ENCODE data around the gene UBE2D2.
"Not testable (repeated sequence)": the region's sequence is repeated elsewhere in the genome, so short reads cannot be mapped to it uniquely, and the experiment has no call there.

UBE2D2 gene

DNA sequence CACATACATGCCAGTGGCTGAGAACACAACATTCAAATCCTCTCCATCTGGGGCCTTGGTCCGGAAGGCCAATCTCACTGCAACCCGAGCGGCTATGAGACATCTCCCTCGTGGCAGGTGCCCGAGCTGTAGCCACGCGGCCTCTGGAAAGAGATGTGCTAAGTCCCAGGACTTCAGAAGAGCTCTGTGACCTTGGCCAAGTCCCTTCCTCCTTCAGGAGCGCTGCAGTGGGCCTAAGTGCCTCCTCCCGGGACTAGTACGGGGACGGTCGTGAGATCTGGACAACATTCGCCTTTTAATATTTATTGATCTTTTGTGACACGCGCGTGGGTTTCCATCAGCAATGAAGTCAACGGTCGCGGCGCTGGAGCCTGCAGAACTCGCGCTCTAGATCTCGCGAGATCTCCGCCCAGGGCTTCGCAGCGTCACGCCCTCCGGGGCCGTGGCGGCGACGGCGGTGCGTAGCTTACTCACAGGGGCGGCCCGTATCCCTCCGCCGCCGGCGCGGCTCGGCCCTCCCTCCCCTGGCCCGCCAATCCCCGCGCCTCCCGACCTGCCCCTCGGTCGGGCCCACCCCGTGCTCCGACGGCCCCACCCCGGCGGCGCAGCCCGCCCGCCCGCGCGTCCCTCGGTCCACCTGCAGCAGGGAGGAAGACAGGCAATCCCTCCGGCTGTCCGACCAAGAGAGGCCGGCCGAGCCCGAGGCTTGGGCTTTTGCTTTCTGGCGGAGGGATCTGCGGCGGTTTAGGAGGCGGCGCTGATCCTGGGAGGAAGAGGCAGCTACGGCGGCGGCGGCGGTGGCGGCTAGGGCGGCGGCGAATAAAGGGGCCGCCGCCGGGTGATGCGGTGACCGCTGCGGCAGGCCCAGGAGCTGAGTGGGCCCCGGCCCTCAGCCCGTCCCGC is at the start of gene UBE2D2:
Gene UBE2D2 (plus strand): TSS at position 588 of the 903 bp plus-strand sequence. CDS start 453 bp downstream, outside the sequence.
- TF ChIP-seq, protein P1, sequence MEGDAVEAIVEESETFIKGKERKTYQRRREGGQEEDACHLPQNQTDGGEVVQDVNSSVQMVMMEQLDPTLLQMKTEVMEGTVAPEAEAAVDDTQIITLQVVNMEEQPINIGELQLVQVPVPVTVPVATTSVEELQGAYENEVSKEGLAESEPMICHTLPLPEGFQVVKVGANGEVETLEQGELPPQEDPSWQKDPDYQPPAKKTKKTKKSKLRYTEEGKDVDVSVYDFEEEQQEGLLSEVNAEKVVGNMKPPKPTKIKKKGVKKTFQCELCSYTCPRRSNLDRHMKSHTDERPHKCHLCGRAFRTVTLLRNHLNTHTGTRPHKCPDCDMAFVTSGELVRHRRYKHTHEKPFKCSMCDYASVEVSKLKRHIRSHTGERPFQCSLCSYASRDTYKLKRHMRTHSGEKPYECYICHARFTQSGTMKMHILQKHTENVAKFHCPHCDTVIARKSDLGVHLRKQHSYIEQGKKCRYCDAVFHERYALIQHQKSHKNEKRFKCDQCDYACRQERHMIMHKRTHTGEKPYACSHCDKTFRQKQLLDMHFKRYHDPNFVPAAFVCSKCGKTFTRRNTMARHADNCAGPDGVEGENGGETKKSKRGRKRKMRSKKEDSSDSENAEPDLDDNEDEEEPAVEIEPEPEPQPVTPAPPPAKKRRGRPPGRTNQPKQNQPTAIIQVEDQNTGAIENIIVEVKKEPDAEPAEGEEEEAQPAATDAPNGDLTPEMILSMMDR (conservative IDR thresholded peaks at IDR 0.05), result no peak
- H3K27ac ChIP-seq, result peak within 1 kb of the TSS; percentile 95

DNA sequence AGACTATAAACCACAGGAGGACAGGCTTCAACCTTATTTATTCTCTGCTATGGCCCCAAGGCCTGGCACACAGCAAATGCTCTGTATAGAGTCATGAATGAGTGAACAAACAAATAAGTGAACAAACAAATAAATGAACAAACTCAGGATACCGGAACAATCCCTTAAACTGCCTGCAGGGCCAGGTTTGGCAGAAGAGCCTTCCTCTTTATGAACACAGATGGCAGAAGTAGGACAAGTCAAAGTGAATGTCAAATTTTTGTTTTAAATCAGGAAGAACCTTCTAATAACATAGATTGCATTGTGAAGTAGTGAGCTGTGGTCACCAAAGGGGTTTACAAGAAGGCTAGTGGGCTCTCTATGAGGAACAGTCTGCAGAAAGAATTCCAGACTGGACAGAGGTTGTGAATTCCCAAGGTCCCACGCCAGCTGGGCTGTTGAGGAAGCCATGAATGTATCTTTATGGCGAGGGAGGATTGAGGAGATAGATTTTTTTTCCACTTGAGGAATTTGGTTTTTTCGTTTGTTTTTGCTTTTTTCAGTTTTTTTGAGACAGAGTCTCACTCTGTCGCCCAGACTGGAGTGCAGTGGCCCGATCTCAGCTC is 48.3 kb upstream of the UBE2D2 start:
- no peak overlapping the region for H3K27ac ChIP-seq
- TF ChIP-seq, protein P1 (conservative IDR thresholded peaks at IDR 0.05), result no peak

DNA sequence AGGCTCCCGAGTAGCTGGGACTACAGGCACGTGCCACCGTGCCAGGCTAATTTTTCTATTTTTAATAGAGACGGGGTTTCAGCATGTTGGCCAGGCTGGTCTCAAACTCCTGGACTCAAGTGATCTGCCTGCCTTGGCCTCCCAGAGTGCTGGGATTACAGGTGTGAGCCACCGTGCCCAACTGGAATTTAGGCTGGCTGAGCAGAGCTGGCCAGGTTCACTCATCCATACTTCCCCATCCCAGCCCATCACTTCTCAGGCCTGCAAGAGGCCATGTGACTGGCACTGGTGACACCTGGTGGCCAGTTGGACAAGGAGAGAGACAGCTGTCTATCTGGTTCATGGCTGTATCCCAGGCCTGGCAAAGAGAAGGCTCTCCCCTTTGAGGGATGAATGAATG is 47.7 kb upstream of the UBE2D2 start:
- TF ChIP-seq, protein P1 (conservative IDR thresholded peaks at IDR 0.05), result peak; percentile 85

DNA sequence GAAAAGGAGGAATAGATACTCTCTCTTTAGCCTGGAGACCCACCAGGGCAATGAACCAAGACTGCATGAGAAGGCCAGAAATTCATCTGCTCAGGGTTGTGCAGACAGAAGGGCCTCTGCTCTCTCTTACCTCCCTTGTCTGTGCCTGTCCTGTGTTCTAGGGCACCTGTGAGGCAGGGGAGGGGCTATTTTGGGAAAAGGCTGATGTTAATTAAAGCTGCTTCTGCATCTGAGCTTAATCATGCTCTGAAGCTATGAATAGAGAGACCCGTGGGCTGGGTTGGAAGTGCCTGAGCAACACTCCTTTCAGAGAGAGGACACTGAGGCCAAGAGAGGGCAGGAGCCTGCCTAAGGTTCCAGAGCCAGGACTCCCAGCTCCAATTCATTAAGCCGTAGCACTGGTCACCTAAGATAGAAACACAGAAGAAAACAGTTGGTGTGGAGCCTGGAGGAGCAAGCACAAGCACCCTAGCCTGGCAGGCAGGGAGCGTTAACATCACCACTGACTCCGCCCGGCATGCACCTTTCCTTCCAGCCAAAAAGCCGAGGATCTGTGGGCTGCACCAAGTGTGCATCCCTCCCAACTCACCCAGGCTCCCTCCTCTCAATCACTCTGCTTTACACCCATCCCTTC is 47.2 kb upstream of the UBE2D2 start:
- H3K27ac ChIP-seq, result no peak overlapping the region
- TF ChIP-seq, protein P1 (conservative IDR thresholded peaks at IDR 0.05), result peak; percentile 33

More for the DNA sequence above, 47.7 kb upstream of the UBE2D2 start:
- not testable (repeated sequence) for H3K27ac ChIP-seq

DNA sequence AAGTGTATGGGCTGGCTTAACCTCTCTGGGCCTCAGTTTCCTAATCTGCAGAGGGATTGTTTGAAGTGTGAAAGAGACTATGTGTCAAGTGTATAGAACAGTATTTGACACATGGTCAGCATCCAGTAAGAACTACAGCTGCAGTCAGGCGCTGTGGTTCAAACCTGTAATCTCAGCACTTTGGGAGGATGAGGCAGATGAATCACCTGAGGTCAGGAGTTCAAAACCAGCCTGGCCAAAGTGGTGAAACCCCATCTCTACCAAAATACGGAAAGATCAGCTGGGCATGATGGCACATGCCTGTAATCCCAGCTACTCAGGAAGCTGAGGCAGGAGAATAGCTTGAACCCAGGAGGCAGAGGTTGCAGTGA is 46.7 kb upstream of the UBE2D2 start:
- no peak overlapping the region for H3K27ac ChIP-seq
- TF ChIP-seq, protein P1 (conservative IDR thresholded peaks at IDR 0.05), result no peak

DNA sequence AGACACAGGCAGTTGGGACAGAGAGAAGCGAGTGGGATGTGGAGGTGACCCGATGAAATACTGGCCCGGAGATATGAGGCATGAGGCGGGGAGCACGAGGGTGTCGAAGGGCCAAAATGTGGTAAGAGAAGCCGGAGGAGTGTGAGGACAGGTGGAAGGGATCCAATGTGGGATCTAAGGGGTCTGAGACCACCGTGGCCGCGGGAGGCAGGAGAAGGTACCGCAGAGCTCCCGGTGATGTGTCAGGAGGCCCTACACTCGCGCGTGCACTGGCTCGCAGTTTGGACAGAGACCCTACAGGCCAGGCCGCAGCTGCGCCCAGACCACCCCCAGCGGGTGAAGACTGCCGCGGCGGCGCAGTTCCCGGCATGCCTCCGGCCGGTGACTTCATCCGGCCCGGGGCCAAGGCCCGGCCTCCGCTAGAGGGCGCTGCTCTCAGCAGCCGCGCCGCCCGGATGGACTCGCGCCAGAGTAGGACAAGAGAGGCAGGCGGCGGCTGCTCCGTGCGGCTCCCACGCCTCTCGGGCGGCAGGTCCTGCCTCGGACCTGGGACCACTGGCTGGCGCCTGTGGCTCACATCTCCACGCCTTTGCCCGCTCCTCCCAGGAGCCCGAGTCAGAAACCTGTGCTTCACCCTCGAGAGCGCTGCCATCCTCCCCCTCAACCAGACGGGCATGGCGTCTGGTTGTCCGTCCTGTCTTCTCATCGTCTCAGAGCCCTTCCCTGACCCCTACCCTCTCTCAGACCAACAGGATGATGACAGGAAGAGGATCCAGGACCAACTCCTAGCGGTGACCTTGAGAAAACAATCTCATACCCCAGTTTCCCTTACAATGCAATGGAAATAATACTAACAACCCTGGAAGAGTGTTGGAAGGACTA is 43.2 kb upstream of the UBE2D2 start:
- H3K27ac ChIP-seq, result peak overlapping the region; percentile 78
- TF ChIP-seq, protein P1 (conservative IDR thresholded peaks at IDR 0.05), result peak; percentile 98

Measured in VCaP (cell line).